ENCODE data around the gene ATP5PO.

DNA sequence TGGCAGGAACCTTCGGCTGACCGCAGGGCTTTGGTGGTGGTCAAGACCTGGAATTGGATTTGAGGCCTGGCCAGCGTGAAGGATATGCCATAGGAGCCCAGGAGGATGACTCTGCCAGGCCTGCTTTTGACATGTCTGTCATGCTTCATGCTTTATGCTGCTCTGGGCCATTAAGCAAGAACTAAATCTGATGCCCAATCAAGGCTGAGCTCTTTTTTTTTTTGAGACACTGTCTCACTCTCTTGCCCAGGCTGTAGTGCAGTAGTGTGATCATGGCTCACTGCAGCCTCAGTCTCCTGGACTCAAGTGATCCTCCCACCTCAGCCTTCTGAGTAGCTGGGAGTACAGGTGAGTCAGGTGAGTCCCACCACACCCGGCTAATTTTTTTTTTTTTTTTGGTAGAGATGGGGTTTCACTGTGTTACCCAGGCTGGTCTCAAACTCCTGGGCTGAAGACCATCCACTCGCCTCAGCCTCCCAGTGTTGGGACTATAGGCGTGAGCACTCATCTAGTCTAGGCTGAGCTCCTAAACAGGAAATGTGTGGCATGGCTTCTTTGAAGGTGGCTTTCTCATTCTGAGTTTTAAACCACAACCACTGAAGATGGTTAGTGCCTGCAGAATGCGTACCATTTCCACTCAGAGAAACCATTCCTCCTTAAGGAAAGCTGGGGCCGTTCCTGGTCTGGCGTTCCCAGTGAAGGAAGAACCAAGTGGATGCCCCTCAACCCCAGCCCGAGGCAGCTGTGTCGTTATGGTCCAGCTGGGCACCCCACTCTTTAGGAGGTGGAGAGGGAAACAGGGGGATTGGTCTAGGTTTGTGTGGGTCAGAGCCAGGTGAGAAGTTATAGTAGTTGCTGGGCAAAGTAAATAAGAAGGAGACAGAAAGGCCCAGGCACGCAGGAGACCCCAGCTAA lies 34.2 kb upstream of the ATP5PO start:
- no peak for TF ChIP-seq POLR2A (IDR thresholded peaks at IDR 0.05)
- TF ChIP-seq, protein P1, sequence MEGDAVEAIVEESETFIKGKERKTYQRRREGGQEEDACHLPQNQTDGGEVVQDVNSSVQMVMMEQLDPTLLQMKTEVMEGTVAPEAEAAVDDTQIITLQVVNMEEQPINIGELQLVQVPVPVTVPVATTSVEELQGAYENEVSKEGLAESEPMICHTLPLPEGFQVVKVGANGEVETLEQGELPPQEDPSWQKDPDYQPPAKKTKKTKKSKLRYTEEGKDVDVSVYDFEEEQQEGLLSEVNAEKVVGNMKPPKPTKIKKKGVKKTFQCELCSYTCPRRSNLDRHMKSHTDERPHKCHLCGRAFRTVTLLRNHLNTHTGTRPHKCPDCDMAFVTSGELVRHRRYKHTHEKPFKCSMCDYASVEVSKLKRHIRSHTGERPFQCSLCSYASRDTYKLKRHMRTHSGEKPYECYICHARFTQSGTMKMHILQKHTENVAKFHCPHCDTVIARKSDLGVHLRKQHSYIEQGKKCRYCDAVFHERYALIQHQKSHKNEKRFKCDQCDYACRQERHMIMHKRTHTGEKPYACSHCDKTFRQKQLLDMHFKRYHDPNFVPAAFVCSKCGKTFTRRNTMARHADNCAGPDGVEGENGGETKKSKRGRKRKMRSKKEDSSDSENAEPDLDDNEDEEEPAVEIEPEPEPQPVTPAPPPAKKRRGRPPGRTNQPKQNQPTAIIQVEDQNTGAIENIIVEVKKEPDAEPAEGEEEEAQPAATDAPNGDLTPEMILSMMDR (IDR thresholded peaks at IDR 0.05 in 4 of 5, conservative IDR thresholded peaks at IDR 0.05 in 1 of 5): no peak

All from gastrocnemius medialis (tissue), 4 donors.